Ecto neural progenitor cell (in vitro differentiated cells): Measurements from ENCODE around the gene SHISA4.

ENCODE experiments used
- DNase-seq: peaks from one replicate; pipeline ENCODE4 v3.0.0-alpha.2; 2018; ENCODE audit warnings: low spot score

The SHISA4 gene

DNA sequence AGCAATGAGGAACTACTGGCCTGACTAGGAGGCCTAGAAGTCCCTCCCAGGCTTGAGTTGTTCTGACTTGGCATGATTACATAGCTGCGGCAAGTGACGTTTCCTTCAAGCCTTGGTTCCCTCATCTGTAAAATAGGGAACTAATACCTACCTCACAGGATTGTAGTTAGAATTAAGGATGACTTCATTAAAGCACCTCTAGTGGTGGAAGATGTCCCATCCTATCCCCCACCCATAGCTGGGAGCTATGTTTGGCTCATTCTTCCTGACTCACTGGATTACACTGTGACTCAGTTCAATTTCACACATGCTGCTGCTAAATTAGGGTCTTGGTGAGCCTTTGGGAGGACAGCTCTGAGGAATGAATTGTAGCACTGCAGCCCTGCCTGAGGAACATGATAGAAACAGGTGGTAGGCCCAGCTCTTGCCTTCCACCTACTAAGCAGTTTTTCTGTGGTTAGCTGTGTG lies 6.0 kb upstream of the SHISA4 start:
- DNase-seq: no peak

DNA sequence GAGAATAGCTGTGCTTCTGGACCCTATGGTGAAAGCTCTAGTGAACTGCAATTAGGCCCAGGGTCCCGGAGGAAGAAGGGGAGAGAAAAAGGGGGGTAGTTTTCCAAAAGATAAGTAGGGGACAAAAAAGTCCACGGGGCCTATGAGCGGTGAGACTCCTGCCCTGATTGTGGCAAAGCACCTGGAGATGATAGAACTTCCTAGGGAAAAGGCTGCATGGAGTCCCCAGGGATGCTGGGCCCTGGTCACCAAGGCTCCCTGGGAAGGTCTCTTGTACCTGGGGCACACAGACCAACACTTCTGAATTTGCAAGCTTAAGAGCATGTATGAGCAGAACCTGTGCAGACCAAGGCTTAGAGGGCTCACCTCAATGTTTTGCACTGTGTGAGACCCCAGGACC lies 5.4 kb upstream of the SHISA4 start:
- DNase-seq: no peak

DNA sequence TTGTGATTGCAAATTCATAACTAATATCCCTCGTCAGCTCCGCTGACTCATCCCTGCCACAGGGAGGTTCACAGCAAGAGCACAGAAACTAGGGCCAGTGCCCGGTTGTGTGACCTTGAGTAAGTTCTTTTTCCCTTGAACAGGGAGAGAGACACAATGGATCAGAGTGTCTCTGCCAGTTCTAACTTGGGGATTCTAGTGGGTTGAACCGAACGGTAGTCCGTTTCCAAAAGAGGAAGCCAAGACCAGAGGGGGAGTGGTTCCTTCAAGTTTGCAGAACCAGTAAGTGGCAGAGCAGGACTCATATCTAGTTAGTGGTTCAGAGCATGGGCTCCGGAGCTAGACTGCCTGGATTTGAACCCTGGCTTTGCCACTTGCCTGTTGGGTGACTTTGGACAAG lies 4.9 kb upstream of the SHISA4 start:
- DNase-seq: no peak

DNA sequence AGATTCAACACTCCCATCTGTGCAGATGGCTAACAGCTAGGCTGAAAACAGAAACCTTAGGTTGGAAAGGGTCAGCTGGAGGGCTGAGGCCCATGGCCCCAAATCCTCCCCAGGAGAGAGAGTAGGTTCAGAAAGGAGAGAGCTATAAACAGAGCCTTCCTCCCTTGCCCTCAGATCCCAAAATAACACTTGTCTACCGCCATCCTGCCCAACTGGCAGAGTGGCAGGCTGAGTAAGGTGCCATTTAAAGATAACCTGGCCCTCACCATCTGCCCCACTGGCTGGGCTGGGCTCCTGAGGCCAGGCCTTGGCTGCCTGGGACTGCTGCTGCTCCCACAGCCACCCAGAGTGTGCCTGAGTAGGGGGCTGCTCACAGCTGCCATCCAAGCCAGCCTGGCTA lies 4.3 kb upstream of the SHISA4 start:
- no peak for DNase-seq

- DNase-seq: no peak
Observed at GRCh38 chr1:201885531-201886075, 3.1 kb upstream of the SHISA4 start.

GRCh38 chr1:201886103-201886885 lies 2.4 kb upstream of the SHISA4 start:
- peak; percentile 35 for DNase-seq

GRCh38 chr1:201887116-201887866 lies 1.4 kb upstream of the SHISA4 start:
- DNase-seq: peak; percentile 34

DNA sequence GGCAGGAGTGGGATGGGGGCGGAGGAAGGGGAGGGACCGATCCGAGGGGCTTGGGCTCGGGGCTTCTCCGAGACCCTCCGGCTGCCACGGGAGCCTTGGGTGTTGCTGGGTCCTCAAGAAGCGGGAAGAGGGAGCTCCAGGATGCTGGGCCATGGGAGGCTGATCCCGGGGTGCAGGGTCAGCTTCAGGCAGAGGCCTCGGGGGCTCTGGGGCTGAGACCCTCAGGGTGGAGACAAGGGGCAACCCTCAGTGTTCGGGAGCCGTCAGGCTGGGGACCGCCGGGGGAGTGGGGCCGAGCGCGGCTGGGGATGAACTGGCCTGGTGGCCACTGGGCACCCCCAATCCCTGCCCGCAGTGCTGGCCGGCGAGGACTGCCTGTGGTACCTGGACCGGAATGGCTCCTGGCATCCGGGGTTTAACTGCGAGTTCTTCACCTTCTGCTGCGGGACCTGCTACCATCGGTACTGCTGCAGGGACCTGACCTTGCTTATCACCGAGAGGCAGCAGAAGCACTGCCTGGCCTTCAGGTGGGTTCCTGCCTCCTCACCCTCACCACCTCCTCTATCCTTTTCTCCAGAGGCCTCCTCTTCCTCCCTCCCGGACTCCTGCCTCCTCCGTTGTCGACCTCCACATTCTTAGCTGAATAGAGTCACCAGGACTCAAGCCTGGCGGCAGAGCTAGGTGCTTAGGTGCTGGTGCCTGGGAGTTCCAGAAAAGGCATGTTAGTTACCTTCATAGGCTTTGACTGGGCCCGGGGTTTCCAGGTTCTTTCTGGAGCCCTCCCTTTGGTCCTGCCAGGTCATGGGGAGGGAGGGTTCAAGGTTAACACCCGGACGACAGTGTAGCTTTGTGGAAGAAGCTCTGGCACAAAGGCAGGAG lies 631 bp downstream of the SHISA4 start:
- peak; percentile 59 for DNase-seq

- no peak for DNase-seq
Observed at GRCh38 chr1:201890223-201890622, 1.5 kb downstream of the SHISA4 start.

- no peak for DNase-seq
Observed at GRCh38 chr1:201890806-201891450, 2.2 kb downstream of the SHISA4 start.

- DNase-seq: no peak
Observed at GRCh38 chr1:201891451-201892045, 2.9 kb downstream of the SHISA4 start.

- DNase-seq: no peak
Observed at GRCh38 chr1:201892211-201892610, 3.5 kb downstream of the SHISA4 start.

DNA sequence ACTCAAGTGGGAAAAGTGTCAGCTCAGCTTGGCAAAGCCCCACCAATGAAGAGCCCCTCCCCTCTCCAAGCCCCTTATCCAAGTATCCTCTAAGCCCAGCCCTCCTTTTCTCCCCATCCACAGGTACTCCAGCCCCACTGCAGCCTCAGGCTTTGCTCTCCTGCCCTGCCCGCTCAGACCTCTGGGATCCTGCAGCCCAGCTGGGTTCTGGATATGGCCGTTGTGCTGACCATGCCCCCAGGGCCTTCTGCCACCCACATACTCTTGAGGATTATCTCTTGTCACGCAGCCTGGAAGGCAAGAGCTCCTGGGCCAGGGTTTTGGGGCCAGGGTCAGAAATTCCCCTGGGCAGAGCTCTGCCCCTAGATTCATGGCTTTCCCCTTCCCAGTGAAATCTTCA lies 4.7 kb downstream of the SHISA4 start:
- peak; percentile 58 for DNase-seq

GRCh38 chr1:201894343-201895119 lies 5.8 kb downstream of the SHISA4 start:
- DNase-seq: no peak

- DNase-seq: no peak
Observed at GRCh38 chr1:201895120-201895665, 6.5 kb downstream of the SHISA4 start.

DNA sequence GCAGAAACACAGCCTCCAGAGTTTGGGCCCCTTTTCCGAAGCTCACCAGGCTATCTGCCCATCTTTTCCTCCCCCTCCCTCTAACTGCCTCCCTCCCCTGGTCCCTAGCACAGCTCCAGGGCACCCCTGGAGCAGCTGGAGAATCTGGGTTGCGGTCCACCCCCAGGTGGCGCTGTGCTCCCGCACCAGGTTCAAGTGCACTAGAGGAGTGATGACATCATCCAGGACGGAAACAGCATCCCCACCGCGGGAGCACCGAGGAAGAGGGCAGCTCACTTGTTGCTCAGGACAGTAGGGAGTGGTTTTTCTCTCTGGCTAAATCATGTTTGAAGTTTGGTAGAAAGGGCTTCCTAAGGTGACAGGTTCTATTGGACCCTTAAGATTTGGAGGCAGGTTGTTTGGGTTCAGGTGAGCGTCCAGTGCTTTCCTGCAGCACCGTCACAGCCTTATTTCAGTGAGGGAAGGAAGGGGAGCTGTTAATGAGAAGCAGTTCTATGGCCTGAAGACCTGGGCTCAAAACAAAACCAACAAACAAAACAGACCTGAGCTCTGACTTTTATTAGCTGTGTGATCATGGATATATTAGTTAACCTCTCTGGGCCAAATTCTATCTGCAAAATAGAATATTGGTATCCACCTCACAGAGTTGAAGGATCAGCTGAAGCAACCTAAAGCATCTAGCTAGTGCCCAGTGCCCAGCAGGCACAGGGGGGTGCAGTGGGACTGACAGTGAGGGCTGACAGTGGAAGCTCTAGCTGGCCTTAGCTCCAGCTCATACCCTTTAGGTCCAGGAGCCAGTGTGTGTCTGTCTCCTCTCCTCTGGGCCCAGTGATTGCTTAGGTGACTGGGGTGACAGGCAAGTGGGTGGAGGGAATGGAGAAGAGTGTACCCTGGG lies 7.5 kb downstream of the SHISA4 start:
- peak; percentile 87 for DNase-seq

DNA sequence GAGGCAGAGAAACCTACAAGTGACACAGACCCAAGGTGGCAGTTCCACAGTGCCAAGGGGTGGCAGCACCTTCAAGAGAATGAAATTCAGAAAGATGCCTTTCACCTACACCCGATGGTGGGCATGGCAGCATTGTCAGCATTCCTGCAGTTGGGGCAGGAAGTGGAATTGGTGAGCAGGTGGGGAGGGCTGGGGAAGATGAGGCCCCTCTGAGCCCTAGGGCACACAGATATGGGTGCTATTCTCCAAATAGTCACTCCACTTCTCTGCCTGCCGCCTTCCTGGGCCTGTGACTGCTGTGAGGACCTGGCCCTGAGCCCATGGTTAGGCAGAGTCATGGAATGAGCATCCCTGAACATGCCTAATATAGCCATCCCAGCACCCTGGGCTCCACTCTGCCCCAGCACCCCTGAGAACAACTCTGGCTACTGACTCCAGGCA lies 8.3 kb downstream of the SHISA4 start:
- DNase-seq: no peak

GRCh38 chr1:201898240-201898894 lies 9.7 kb downstream of the SHISA4 start:
- DNase-seq: no peak
